Activated CD4-positive, alpha-beta T cell treated with anti-CD3 and anti-CD28 coated beads, Interleukin-2, amount 50 U/mL, for 48 hours (primary cell): ENCODE data around the gene PTPRC.

Experiments
- DNase-seq, 2 experiments: peaks; one replicate each; pipeline ENCODE4 v3.0.0-alpha.2; 2020

Gene PTPRC

GRCh38 chr1:198708761-198709525 lies 70.1 kb downstream of the PTPRC start:
- DNase-seq = no peak

- DNase-seq = no peak
Measured at GRCh38 chr1:198711837-198712236, 73.0 kb downstream of the PTPRC start.

GRCh38 chr1:198713081-198713480 lies 74.2 kb downstream of the PTPRC start:
- DNase-seq = no peak

- no peak for DNase-seq
Measured at GRCh38 chr1:198714271-198714670, 75.4 kb downstream of the PTPRC start.

- DNase-seq = no peak
Measured at GRCh38 chr1:198716051-198716450, 77.2 kb downstream of the PTPRC start.

GRCh38 chr1:198717510-198717909 lies 78.7 kb downstream of the PTPRC start:
- no peak for DNase-seq

GRCh38 chr1:198723127-198723526 lies 84.3 kb downstream of the PTPRC start:
- no peak for DNase-seq

- DNase-seq = no peak
Measured at GRCh38 chr1:198725090-198725489, 86.2 kb downstream of the PTPRC start.

- no peak for DNase-seq
Measured at GRCh38 chr1:198726455-198726854, 87.6 kb downstream of the PTPRC start.

- DNase-seq = no peak
Measured at GRCh38 chr1:198729195-198729863, 90.5 kb downstream of the PTPRC start.

GRCh38 chr1:198730952-198731351 lies 92.1 kb downstream of the PTPRC start:
- DNase-seq = no peak

- DNase-seq = no peak
Measured at GRCh38 chr1:198734323-198735008, 95.6 kb downstream of the PTPRC start.

- DNase-seq = no peak
Measured at GRCh38 chr1:198741744-198742143, 102.9 kb downstream of the PTPRC start.

GRCh38 chr1:198747127-198747526 lies 108.3 kb downstream of the PTPRC start:
- DNase-seq = no peak

GRCh38 chr1:198749279-198749678 lies 110.4 kb downstream of the PTPRC start:
- no peak for DNase-seq

- no peak for DNase-seq
Measured at GRCh38 chr1:198750081-198750480, 111.2 kb downstream of the PTPRC start.

GRCh38 chr1:198751741-198752140 lies 112.9 kb downstream of the PTPRC start:
- no peak for DNase-seq

- no peak for DNase-seq
Measured at GRCh38 chr1:198754670-198755069, 115.8 kb downstream of the PTPRC start.

GRCh38 chr1:198755715-198756114 lies 116.9 kb downstream of the PTPRC start:
- DNase-seq = no peak

- DNase-seq = no peak
Measured at GRCh38 chr1:198756470-198756869, 117.6 kb downstream of the PTPRC start.

GRCh38 chr1:198761859-198762616 lies 123.2 kb downstream of the PTPRC start:
- no peak for DNase-seq

GRCh38 chr1:198763298-198763714 lies 124.5 kb downstream of the PTPRC start:
- no peak for DNase-seq

- DNase-seq = no peak
Measured at GRCh38 chr1:198764748-198765147, 125.9 kb downstream of the PTPRC start.
